Measurements from ENCODE around the gene FOXC2. TPM values are rescaled to one million over a fixed set of nuclear protein-coding genes. Genes with fewer than 3 reads are reported as not detected.
A peak's percentile ranks its signal among the peaks of the same experiment; 100 is the strongest.

The FOXC2 gene
- total and polyA plus RNA-seq, 2 of the 13 experiments (the other 11 are each of a cell fraction or from before 2014, with no cell fraction given), result not detected

- TF ChIP-seq ZNF407 (CRISPR knock-in tag; IDR thresholded peaks at IDR 0.05; ENCODE audit: not compliant biosample characterization) (no peak), POLR2AphosphoS2 (IDR thresholded peaks at IDR 0.05; ENCODE audit: low read depth, low read length) (no peak), CENPT (CRISPR knock-in tag; IDR thresholded peaks at IDR 0.05; ENCODE audit: low read depth) (no peak), ARNT2 (CRISPR knock-in tag; IDR thresholded peaks at IDR 0.05; ENCODE audit: low read depth) (no peak), CTCF (CRISPR knock-in tag; IDR thresholded peaks at IDR 0.05) (peak; percentile 99), HIC2 (CRISPR knock-in tag; IDR thresholded peaks at IDR 0.05; ENCODE audit: low read depth) (no peak), TRIM24 (CRISPR knock-in tag; IDR thresholded peaks at IDR 0.05) (no peak), ZFX (CRISPR knock-in tag; IDR thresholded peaks at IDR 0.05; ENCODE audit: low read depth) (peak; percentile 29; the same call in 1 of the 2 replicates), SAFB2 (CRISPR knock-in tag; IDR thresholded peaks at IDR 0.05; ENCODE audit: borderline replicate concordance, low read depth) (no peak), RFXAP (CRISPR knock-in tag; IDR thresholded peaks at IDR 0.05; ENCODE audit: borderline replicate concordance) (0 out of 2 replicates have a peak, but pooled peaks have one; percentile 51), ZNF263 (CRISPR knock-in tag; IDR thresholded peaks at IDR 0.05) (peak; percentile 62; the same call in 1 of the 2 replicates), ZNF280B (CRISPR knock-in tag; IDR thresholded peaks at IDR 0.05; ENCODE audit: borderline replicate concordance) (no peak)
These were observed 2.9 kb upstream of the FOXC2 start (continued) for GRCh38 chr16:86563469-86564345.
